Loucy (cell line): ENCODE results near the gene STC2.

Source experiments
- EZH2phosphoT487 ChIP-seq: fragments of 200-600 bp; IDR thresholded peaks from 2 replicates; pipeline ENCODE4 v1.6.1; 2018; ENCODE audit warnings: antibody characterized with exemption, mild to moderate bottlenecking, moderate library complexity, borderline replicate concordance
- TF ChIP-seq, protein P1 (sequence below): fragments of 200-600 bp; sonication (generic); conservative IDR thresholded peaks from 2 replicates; pipeline ENCODE4 v1.5.1; 2014; ENCODE audit warnings: mild to moderate bottlenecking, antibody characterized with exemption, low read length

DNA sequence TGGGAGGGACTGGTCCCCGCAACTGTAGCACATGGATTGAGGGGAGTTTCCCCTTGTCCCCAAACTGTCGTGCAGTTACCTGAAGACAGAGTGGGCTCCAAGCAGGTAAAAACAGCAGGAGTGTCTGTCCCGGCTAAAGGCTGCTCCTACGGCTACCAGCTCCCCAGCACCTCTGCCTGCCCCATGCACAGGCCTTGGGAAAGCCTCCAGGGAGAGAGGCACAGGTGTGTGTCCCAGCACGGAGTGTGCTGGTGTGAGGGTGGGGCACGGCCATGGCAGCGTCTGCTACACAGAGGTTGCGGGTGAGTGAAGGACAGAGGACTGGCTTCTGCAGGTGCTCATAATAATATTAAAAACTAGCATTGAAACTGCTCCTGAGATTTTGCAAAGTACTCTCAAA, 30.4 kb downstream of the STC2 start:
- TF ChIP-seq, protein P1, sequence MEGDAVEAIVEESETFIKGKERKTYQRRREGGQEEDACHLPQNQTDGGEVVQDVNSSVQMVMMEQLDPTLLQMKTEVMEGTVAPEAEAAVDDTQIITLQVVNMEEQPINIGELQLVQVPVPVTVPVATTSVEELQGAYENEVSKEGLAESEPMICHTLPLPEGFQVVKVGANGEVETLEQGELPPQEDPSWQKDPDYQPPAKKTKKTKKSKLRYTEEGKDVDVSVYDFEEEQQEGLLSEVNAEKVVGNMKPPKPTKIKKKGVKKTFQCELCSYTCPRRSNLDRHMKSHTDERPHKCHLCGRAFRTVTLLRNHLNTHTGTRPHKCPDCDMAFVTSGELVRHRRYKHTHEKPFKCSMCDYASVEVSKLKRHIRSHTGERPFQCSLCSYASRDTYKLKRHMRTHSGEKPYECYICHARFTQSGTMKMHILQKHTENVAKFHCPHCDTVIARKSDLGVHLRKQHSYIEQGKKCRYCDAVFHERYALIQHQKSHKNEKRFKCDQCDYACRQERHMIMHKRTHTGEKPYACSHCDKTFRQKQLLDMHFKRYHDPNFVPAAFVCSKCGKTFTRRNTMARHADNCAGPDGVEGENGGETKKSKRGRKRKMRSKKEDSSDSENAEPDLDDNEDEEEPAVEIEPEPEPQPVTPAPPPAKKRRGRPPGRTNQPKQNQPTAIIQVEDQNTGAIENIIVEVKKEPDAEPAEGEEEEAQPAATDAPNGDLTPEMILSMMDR = no peak
- no peak for TF ChIP-seq EZH2phosphoT487
